Esophagus muscularis mucosa (tissue), 4 donors: ENCODE data around the gene LMX1A. TPM values are rescaled to one million over a fixed set of nuclear protein-coding genes. Genes with fewer than 3 reads are reported as not detected.

Experiments used
- DNase-seq: peaks from one replicate; pipeline ENCODE4 v3.0.0-alpha.2; 2017; ENCODE audit errors: extremely low spot score
- H3K27ac ChIP-seq, 4 donors: fragments of 200-600 bp; sonication (generic); replicated peaks in 1 of 4; 1 replicate in 3 of 4; 2 replicates in 1 of 4; pipeline ENCODE4 v1.5.1; 2016 to 2019; ENCODE audit warnings: mild to moderate bottlenecking in 1 of 4
- H3K27me3 ChIP-seq, 4 donors: fragments of 200-600 bp; sonication (generic); one replicate each; pipeline versions ENCODE4 v1.5.1 to v1.6.0; 2016 to 2019
- H3K36me3 ChIP-seq, 4 donors: fragments of 200-600 bp; sonication (generic); one replicate each; pipeline ENCODE4 v1.5.1; 2016 to 2019
- H3K4me1 ChIP-seq, 4 donors: fragments of 200-600 bp; sonication (generic); one replicate each; pipeline ENCODE4 v1.5.1; 2016 to 2019
- H3K4me3 ChIP-seq, 4 donors: fragments of 200-600 bp; sonication (generic); 1 replicate in 2 of 4; 2 replicates in 2 of 4; pipeline ENCODE4 v1.5.1; 2016 to 2019; ENCODE audit warnings: mild to moderate bottlenecking in 4 of 4, moderate library complexity in 1 of 4
- H3K9me3 ChIP-seq, 4 donors: fragments of 200-600 bp; sonication (generic); 1 replicate in 3 of 4; 2 replicates in 1 of 4; pipeline ENCODE4 v1.5.1; 2016 to 2019
- EP300 ChIP-seq: sonication (generic); formaldehyde crosslinking; IDR thresholded peaks from one replicate; pipeline ENCODE4 v1.6.1; 2017; ENCODE audit warnings: antibody characterized with exemption
- POLR2A ChIP-seq: fragments of 450-650 bp; IDR thresholded peaks from one replicate; pipeline ENCODE4 v1.6.1; 2017; ENCODE audit warnings: antibody characterized with exemption, moderate library complexity, mild to moderate bottlenecking, low read depth
- POLR2AphosphoS5 ChIP-seq, 2 donors: sonication (generic); formaldehyde crosslinking; IDR thresholded peaks; one replicate each; pipeline ENCODE4 v1.6.1; 2017; ENCODE audit warnings: antibody characterized with exemption in 2 of 2
- WGBS: methylation state at CpG from one replicate; pipeline ENCODE4 v1.1.5; 2018; 5-methylcytosine and 5-hydroxymethylcytosine counted together
- intact Hi-C: fragments of 100-400 bp; cut with DNase I; formaldehyde crosslinking; loops from one replicate; pipeline ENCODE4 v1.15.1; 2023
- total RNA-seq, 4 donors: library from RNA; depleted of rRNA; stranded (reverse); fragments of >200 nt; gene quantifications; one replicate each; pipeline versions ENCODE4 v1.1.0 to v1.2.1, GENCODE V29; 2016
- TF ChIP-seq, protein P1 (sequence below), 3 experiments: fragments of 200-600 bp in 2 of 3; fragments of 450-650 bp in 1 of 3; sonication (generic) in 2 of 3; IDR thresholded peaks; one replicate each; pipeline ENCODE4 v1.5.1; 2017 to 2019; ENCODE audit warnings: antibody characterized with exemption in 3 of 3, mild to moderate bottlenecking in 2 of 3, moderate library complexity in 1 of 3

Gene LMX1A
- total RNA-seq, 4 donors from 2014 or later = 0.32 to 0.98 (median 0.33) TPM; not detected in 1

DNA sequence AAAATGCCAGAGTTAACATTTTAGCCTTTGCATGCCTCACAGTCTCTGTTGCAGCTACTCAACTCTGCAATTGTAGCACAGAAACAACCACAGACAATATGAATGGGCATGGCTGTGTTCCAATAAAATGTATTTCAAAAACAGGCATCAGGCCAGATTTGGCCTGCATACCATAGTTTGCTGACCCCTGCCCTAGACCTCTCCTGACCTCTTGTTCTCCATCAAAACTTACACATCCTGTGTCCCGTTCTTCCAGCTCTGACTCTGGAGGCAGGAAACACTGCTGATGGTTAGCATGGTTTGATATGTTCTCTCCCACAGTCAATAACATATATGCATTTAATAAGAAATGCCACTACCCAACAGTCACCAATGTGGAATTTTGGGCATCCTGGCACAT, 138.6 kb downstream of the LMX1A start:
- intact Hi-C loops = no loop called here
- whole genome bisulfite sequencing = 52% methylated on average over 1 of the region's 1 CpG
- no peak overlapping the region for H3K4me3 ChIP-seq
- H3K9me3 ChIP-seq = no peaks in the 10 kb centered on the region
- TF ChIP-seq, protein P1, sequence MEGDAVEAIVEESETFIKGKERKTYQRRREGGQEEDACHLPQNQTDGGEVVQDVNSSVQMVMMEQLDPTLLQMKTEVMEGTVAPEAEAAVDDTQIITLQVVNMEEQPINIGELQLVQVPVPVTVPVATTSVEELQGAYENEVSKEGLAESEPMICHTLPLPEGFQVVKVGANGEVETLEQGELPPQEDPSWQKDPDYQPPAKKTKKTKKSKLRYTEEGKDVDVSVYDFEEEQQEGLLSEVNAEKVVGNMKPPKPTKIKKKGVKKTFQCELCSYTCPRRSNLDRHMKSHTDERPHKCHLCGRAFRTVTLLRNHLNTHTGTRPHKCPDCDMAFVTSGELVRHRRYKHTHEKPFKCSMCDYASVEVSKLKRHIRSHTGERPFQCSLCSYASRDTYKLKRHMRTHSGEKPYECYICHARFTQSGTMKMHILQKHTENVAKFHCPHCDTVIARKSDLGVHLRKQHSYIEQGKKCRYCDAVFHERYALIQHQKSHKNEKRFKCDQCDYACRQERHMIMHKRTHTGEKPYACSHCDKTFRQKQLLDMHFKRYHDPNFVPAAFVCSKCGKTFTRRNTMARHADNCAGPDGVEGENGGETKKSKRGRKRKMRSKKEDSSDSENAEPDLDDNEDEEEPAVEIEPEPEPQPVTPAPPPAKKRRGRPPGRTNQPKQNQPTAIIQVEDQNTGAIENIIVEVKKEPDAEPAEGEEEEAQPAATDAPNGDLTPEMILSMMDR (IDR thresholded peaks at IDR 0.05) = no peak
- no peak for TF ChIP-seq POLR2A
- no peaks in the 10 kb centered on the region for H3K4me1 ChIP-seq
- H3K27ac ChIP-seq = no peak overlapping the region
- no peak for DNase-seq
- H3K27me3 ChIP-seq = no peaks in the 10 kb centered on the region
- no peaks in the 10 kb centered on the region for H3K36me3 ChIP-seq

DNA sequence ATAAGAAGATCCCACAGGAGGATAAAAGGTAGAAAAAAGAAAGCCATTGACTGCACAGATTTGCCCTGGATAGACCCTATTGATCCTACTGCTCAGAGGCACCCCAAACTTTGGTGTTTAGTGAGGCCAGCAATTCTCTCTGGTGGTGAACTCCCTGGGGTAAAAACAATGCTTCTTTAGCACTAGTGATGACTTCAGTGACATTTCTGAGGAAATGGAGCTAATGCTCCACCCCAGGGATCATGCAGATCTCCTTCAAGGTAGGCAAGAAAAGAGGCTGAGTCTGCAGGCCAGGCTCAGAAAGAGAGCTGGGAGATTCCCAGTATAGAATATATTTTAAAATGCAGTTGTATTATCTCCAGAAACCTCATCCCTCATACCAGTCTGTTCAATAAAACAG, 140.3 kb downstream of the LMX1A start:
- H3K4me1 ChIP-seq = no peaks in the 10 kb centered on the region
- TF ChIP-seq EP300 (no peak), POLR2AphosphoS5 (IDR thresholded peaks at IDR 0.05) (no peak), POLR2A (no peak)
- TF ChIP-seq, protein P1 (IDR thresholded peaks at IDR 0.05) = no peak
- DNase-seq = no peak
- H3K36me3 ChIP-seq = no peaks in the 10 kb centered on the region
- H3K27ac ChIP-seq = no peak overlapping the region
- intact Hi-C loops = no loop called here
- no peaks in the 10 kb centered on the region for H3K27me3 ChIP-seq
- H3K9me3 ChIP-seq = no peaks in the 10 kb centered on the region
- H3K4me3 ChIP-seq = no peak overlapping the region

DNA sequence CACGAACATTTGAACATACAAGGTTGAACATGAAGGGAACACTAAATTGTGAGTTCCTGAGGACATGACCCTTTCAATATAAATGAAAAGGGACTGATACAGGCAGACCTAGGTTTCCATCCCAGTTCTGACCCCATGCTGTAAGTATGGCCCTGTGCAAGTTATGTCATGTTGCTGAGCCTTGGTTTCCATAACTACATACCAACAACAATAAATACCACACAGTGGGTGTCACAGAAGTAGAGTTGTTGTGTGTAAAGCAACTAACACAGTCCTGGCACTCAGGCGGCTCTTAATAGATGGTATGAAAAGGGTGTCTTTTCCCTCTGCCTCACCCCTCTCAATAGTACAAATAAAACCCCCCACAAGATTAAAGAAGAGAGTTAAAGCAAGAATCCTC, 140.8 kb downstream of the LMX1A start:
- TF ChIP-seq, protein P1 (IDR thresholded peaks at IDR 0.05) = no peak
- no peak for TF ChIP-seq EP300
- H3K36me3 ChIP-seq = no peaks in the 10 kb centered on the region
- no peak overlapping the region for H3K4me3 ChIP-seq
- intact Hi-C loops = no loop called here
- no peak overlapping the region for H3K27ac ChIP-seq
- no peak for DNase-seq
- H3K9me3 ChIP-seq = no peaks in the 10 kb centered on the region
- no peaks in the 10 kb centered on the region for H3K27me3 ChIP-seq
- WGBS = 68% methylated on average over 2 of the region's 2 CpGs
- no peaks in the 10 kb centered on the region for H3K4me1 ChIP-seq

DNA sequence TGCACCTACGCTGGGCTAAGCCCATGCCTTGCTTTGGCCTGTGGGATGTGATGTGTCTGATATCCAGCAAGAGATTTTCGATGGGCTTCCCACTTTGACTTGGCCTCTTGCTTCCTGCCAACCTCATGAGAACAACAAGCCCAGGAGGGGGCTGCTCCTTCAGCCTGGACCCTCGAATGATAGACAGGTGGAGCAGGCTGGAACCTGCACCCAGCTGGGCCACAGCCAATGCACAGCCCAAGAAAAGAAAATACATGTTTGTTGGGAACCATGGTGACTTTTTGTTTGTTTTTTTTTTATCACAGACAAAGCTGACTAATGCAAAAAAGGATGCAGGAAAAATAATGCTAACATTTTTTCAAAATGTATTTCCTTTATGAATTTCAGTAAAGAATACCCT, 144.3 kb downstream of the LMX1A start:
- intact Hi-C loops = no loop called here
- Histone ChIP-seq H3K27ac (no peak overlapping the region), H3K27me3 (no peaks in the 10 kb centered on the region), H3K4me1 (no peaks in the 10 kb centered on the region), H3K36me3 (no peaks in the 10 kb centered on the region), H3K4me3 (no peak overlapping the region), H3K9me3 (no peaks in the 10 kb centered on the region)
- TF ChIP-seq POLR2AphosphoS5 (IDR thresholded peaks at IDR 0.05) (no peak), EP300 (no peak), POLR2A (no peak)
- TF ChIP-seq, protein P1 (IDR thresholded peaks at IDR 0.05) = no peak
- 73% methylated on average over 2 of the region's 3 CpGs for WGBS
- no peak for DNase-seq

DNA sequence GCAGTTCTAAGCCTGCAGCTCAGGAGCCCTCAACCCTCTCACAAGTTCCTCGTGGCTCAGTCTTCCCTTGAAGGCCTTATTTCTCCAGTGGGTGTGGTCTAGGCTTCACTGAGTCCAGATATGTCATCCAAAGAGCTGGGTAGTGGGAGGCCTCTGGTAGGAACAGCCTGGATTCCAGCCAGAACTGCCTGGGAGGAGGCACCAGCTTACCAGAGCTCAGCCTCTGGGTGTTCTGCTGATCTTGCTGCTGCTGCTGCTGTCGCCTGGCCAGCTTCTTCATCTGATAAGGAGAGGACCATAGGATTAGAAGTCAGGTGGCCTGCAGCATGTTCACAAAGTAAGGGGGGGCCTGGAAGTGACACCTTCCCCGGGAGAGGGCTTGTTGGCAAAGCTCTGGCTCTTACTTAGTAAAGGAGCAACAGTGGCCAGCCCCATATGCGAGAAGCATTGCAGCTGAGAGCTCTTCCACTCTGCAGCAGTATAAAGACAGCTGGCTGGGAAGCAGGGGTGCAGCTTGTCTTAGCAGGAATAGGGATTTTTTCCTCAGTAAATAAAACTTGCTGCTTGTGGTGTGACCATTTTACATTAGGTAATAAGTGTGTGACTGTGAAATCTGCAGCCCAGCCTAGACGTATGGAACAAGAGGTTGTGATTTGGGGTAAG, 148.5 kb downstream of the LMX1A start:
- Histone ChIP-seq H3K36me3 (no peaks in the 10 kb centered on the region), H3K27me3 (no peaks in the 10 kb centered on the region), H3K4me1 (no peaks in the 10 kb centered on the region), H3K27ac (no peak overlapping the region), H3K9me3 (no peaks in the 10 kb centered on the region), H3K4me3 (no peak overlapping the region)
- no peak for DNase-seq
- 55% methylated on average over 4 of the region's 5 CpGs for WGBS
- intact Hi-C loops = no loop called here
- TF ChIP-seq, protein P1 (IDR thresholded peaks at IDR 0.05) = no peak
- TF ChIP-seq POLR2AphosphoS5 (IDR thresholded peaks at IDR 0.05) (no peak), EP300 (no peak), POLR2A (no peak)
